Chondrocyte (in vitro differentiated cells): ENCODE results near the gene MFSD12. TPM values are rescaled to one million over a fixed set of nuclear protein-coding genes. Genes with fewer than 3 reads are reported as not detected.

ENCODE experiments used
- DNase-seq: peaks from one replicate; pipeline ENCODE4 v3.0.0; 2021; ENCODE audit warnings: mixed read lengths, low spot score
- H3K27ac Mint-ChIP-seq: one replicate; pipeline ENCODE4 v1.8.0; 2021; ENCODE audit warnings: mild to moderate bottlenecking, moderate library complexity, mixed read lengths; ENCODE audit not compliant: unreplicated experiment
- H3K27me3 Mint-ChIP-seq: 2 replicates; pipeline ENCODE4 v1.8.0; 2021; ENCODE audit warnings: low read depth, mixed read lengths
- H3K36me3 Mint-ChIP-seq: 2 replicates; pipeline ENCODE4 v1.8.0; 2021; ENCODE audit warnings: low read depth, mixed read lengths
- H3K4me1 Mint-ChIP-seq: 2 replicates; pipeline ENCODE4 v1.8.0; 2021; ENCODE audit warnings: low read depth, mild to moderate bottlenecking, mixed read lengths
- H3K4me3 Mint-ChIP-seq: one replicate; pipeline ENCODE4 v1.8.0; 2021; ENCODE audit warnings: mild to moderate bottlenecking, moderate library complexity, mixed read lengths; ENCODE audit not compliant: unreplicated experiment
- H3K9me3 Mint-ChIP-seq: 2 replicates; pipeline ENCODE4 v1.8.0; 2021; ENCODE audit warnings: low read depth, mixed read lengths
- total RNA-seq: library from RNA; stranded (reverse); gene quantifications from 3 replicates; pipeline ENCODE4 v1.2.1, GENCODE V29; 2021
- TF ChIP-seq, protein P1 (sequence below): fragments of 200-600 bp; sonication (generic); IDR thresholded peaks from 2 replicates; pipeline ENCODE4 v1.5.0; 2021; ENCODE audit warnings: antibody characterized with exemption, mild to moderate bottlenecking, moderate library complexity

MFSD12 gene
- total RNA-seq, 1 donor from 2014 or later, result 98.4 TPM

DNA sequence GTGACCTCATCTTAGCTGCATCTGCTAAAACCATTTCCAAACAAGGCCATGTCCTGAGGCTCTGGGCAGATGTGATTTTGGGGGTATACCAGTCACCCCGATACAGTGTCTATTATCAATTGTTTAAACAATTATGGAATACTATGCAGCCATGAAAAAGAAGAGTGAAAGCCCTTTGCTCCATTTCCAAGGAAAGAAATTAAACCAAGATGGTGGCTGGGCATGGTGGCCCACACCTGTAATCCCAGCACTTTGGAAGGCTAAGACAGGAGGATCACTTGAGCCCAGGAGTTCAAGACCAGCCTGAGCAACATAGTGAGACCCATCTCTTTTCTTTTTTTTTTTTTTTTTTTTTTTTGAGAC lies 17.6 kb downstream of the MFSD12 start:
- peaks cover 3% of the 10 kb centered on the region for H3K36me3 Mint-ChIP-seq
- no peak overlapping the region for H3K27ac Mint-ChIP-seq
- TF ChIP-seq, protein P1, sequence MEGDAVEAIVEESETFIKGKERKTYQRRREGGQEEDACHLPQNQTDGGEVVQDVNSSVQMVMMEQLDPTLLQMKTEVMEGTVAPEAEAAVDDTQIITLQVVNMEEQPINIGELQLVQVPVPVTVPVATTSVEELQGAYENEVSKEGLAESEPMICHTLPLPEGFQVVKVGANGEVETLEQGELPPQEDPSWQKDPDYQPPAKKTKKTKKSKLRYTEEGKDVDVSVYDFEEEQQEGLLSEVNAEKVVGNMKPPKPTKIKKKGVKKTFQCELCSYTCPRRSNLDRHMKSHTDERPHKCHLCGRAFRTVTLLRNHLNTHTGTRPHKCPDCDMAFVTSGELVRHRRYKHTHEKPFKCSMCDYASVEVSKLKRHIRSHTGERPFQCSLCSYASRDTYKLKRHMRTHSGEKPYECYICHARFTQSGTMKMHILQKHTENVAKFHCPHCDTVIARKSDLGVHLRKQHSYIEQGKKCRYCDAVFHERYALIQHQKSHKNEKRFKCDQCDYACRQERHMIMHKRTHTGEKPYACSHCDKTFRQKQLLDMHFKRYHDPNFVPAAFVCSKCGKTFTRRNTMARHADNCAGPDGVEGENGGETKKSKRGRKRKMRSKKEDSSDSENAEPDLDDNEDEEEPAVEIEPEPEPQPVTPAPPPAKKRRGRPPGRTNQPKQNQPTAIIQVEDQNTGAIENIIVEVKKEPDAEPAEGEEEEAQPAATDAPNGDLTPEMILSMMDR, result no peak
- H3K27me3 Mint-ChIP-seq, result no peaks in the 10 kb centered on the region
- H3K9me3 Mint-ChIP-seq, result no peaks in the 10 kb centered on the region
- no peak for DNase-seq
- no peak overlapping the region for H3K4me3 Mint-ChIP-seq
- H3K4me1 Mint-ChIP-seq, result peaks cover 5% of the 10 kb centered on the region

DNA sequence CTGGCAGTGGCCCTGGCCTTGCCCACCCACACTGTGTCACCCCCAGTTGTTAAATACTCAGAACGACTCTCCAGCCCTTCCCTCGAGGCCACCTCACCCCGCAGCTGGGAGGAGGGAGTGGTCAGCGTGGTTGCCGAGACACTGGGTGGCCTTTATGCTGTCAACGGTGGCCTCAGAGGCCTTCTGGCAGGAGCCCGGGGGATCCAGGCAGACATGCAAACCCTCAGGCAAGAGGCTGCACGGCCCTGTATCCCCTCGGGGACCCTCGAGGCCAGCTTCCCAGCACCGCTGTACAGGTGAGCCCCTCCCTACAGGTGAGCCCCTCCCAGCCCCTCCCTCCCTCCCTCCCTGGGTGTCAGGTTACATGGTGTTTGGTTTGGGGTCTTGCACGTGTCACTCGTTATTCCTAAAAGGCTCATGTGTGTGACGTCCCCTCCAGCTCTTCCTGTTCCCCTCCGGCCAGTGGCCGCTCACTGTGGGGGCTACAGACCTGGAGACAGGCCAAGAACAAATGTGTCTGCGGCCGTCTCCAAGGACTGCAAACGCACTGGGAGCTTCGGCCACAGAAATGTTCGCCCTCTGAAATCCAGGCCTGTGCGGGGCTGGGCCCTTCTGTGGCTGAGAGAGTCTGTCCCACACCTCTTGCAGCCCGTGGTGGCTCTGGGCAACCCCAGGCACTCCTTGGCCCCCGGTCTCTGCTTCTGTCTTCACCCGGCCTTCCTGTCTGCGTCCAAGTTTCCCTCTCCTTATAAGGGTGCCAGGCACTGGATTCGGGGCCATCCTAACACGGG lies 18.2 kb downstream of the MFSD12 start, which contains the start of gene TEKTIP1:
Gene TEKTIP1, plus strand, starts transcription at position 210 of the 791 bp plus-strand sequence. Its CDS starts 4 bp downstream, at position 214.
- DNase-seq, result no peak
- no peak within 1 kb of the TSS for H3K4me3 Mint-ChIP-seq

DNA sequence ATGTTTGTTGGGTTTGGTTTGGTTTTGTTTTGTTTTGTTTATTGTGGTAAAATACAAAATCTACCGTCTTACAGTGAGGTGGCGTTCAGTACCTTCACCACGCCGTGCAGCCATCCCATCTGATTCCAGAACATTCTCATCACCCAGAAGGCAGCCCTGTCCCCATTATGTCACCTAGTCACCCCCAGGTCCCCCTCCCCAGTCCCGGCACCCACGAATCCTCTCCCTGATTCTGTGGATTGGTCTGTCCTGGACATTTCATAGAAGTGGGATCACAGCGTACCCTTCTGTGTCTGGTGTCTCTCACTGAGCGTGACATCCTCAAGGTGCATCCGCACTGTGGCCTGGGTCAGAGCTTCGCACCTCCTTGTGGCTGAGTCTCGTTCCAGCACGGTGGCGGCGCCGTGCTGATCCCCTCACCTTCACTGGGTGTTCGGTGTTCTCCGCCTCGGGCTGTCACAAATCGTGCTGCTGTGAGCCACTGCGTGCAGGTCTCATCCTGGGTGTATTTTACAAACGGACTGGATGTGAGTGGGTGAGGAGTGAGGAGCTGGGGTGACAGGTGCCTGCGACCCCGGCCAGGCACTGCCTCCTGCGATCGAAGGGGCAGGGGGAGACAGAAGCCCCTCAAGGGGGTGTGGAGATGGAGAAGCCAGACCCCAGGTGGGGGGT lies 19.0 kb downstream of the MFSD12 start:
- TF ChIP-seq, protein P1, result no peak
- Mint-ChIP-seq H3K27ac (no peak overlapping the region), H3K4me3 (no peak overlapping the region), H3K27me3 (no peaks in the 10 kb centered on the region), H3K36me3 (peaks cover 7% of the 10 kb centered on the region), H3K9me3 (no peaks in the 10 kb centered on the region), H3K4me1 (peaks cover 5% of the 10 kb centered on the region)
- DNase-seq, result no peak

More for the DNA sequence above, 18.2 kb downstream of the MFSD12 start, which contains the start of gene TEKTIP1:
- H3K27me3 Mint-ChIP-seq, result no peaks in the 10 kb centered on the region
- peaks cover 5% of the 10 kb centered on the region for H3K4me1 Mint-ChIP-seq
- TF ChIP-seq, protein P1, result no peak
- peaks cover 5% of the 10 kb centered on the region for H3K36me3 Mint-ChIP-seq
- no peaks in the 10 kb centered on the region for H3K9me3 Mint-ChIP-seq
- H3K27ac Mint-ChIP-seq, result peak within 1 kb of the TSS; percentile 32

DNA sequence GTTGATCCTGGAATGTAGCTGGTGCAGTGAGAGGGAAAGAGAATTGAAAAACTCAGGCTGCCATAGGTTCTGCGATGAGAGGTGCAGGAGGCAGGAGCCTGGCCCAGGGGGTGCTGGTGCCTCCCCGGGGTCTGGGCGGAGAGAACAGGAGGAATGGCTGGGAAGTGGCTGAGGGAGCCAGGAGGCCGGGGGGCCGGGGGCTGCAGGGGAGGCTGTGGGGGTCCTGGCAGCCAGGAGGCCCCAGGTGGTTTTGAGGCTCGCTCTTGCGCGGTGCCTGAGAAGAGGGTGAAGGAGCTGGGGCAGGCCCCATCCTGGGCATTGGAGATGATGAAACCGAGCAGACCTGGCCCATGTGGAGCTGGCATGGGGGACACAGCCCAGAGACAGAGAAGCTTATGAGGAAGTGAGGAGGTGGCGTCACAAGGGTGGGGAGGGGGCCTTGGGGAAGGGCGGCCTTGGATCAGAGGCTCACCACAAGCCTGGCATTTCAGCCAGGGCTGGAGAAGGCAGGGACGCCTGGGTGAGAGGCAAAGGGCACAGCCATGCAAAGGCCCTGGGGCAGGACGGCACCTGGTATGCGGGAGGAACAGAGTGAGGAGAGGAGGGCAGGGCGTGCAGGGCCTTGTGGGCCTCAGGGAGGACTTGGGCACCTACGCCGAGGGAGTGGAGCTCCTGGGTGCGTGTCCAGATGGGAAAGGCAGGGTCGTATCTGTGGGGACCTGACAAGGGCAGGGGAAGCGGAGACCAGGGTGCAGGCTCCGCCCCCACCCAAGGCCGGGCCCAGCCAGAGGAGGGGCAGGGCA lies 19.7 kb downstream of the MFSD12 start:
- peaks cover 7% of the 10 kb centered on the region for H3K36me3 Mint-ChIP-seq
- H3K4me3 Mint-ChIP-seq, result no peak overlapping the region
- no peaks in the 10 kb centered on the region for H3K9me3 Mint-ChIP-seq
- DNase-seq, result no peak
- TF ChIP-seq, protein P1, result no peak
- H3K27me3 Mint-ChIP-seq, result no peaks in the 10 kb centered on the region
- peaks cover 5% of the 10 kb centered on the region for H3K4me1 Mint-ChIP-seq
- H3K27ac Mint-ChIP-seq, result peak overlapping the region; percentile 32

DNA sequence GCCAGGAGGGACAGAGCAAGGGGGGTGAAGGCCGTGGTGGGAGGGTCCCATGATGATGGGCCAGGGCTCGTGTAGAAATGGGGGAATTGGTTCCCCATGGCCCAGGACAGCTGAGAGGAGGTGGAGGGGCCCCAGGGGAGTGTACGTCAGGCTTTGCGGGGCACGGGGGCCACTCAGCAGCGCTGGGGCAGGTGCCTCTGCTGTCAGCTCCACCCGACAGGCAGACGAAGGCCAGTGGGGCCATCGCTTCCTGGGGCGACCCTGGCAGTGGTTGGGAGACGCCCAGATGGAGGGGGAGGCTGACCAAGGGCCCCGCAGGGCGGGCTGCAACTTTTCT lies 20.3 kb downstream of the MFSD12 start:
- Mint-ChIP-seq H3K36me3 (peaks cover 9% of the 10 kb centered on the region), H3K4me3 (no peak overlapping the region), H3K27me3 (no peaks in the 10 kb centered on the region), H3K4me1 (peaks cover 5% of the 10 kb centered on the region), H3K27ac (no peak overlapping the region), H3K9me3 (no peaks in the 10 kb centered on the region)
- DNase-seq, result no peak
- TF ChIP-seq, protein P1, result no peak
